Measurements from ENCODE around the gene TCHP. TPM values are rescaled to one million over a fixed set of nuclear protein-coding genes. Genes with fewer than 3 reads are reported as not detected.
"Not testable (repeated sequence)": the region's sequence is repeated elsewhere in the genome, so short reads cannot be mapped to it uniquely, and the experiment has no call there.

TCHP gene, protein sequence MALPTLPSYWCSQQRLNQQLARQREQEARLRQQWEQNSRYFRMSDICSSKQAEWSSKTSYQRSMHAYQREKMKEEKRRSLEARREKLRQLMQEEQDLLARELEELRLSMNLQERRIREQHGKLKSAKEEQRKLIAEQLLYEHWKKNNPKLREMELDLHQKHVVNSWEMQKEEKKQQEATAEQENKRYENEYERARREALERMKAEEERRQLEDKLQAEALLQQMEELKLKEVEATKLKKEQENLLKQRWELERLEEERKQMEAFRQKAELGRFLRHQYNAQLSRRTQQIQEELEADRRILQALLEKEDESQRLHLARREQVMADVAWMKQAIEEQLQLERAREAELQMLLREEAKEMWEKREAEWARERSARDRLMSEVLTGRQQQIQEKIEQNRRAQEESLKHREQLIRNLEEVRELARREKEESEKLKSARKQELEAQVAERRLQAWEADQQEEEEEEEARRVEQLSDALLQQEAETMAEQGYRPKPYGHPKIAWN
- 10 to 100 TPM; 17.1 to 31.6 (median 21.0) TPM for total RNA-seq

DNA sequence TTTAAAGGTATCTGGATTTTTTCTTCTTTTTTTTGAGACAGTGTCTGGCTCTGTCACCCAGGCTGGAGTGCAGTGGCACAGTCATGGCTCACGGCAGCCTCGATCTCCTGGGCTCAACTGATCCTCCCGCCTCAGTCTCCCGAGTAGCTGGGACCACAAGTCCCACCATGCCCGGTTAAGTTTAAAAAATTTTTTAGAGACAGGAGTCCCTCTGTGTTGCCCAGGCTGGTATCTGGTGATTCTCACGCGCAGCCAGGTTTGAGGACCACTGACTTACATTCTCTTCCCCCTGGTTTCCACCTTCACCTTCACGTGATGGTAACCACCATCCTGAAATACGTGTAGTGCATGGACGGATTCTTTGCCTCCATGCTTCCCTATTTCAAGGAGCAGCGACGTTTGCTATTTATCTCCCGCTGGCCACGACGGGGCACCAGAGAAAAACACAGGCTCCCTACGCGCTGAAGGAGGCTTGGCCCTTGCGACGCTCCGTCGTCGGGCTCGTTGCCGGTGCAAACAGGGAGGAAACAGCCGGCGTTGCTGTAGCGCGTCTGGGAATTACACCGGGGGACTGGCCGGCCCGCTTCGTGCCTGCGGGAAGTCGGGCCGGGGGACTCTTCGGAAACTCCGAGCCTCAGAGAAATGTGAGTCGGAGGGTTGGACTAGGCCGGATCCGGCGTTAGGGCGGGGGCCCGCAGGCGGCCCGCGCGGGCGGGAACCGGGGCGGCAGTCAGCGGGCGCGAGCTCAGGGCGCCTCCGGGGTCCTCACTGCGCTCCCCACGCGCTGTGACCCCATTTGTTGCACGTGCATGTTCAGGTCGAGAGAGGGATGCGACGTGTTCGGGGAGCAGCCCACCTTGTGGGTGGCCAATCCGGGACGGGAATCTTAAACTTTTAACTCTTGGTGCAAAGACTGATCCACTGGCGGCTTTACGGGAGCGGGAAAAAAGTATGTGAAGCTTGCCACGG, at the start of gene TCHP:
Gene TCHP (plus strand): TSS at position 492 of the 969 bp plus-strand sequence. CDS start 2,753 bp downstream, outside the sequence.
- peak; percentile 97 for DNase-seq (ENCODE audit: extremely low spot score)
- H3K27me3 ChIP-seq: no peaks in the 10 kb centered on the region
- 5% methylated on average over 30 of the region's 69 CpGs for WGBS
- H3K4me3 ChIP-seq: peak within 1 kb of the TSS; percentile 80 to 87 (median 82)
- no peaks in the 10 kb centered on the region for H3K9me3 ChIP-seq
- peaks cover 17 to 26% (median 24%) of the 10 kb centered on the region in 4 donors for H3K36me3 ChIP-seq
- peaks cover 14 to 33% (median 25%) of the 10 kb centered on the region in 4 donors for H3K4me1 ChIP-seq
- intact Hi-C loops (cut with DNase I): no loop called here
- TF ChIP-seq POLR2AphosphoS5 (IDR thresholded peaks at IDR 0.05) (peak; percentile 85 to 92), EP300 (IDR thresholded peaks at IDR 0.05) (no peak), POLR2A (IDR thresholded peaks at IDR 0.05; ENCODE audit: low read depth) (no peak)
- TF ChIP-seq, protein P1, sequence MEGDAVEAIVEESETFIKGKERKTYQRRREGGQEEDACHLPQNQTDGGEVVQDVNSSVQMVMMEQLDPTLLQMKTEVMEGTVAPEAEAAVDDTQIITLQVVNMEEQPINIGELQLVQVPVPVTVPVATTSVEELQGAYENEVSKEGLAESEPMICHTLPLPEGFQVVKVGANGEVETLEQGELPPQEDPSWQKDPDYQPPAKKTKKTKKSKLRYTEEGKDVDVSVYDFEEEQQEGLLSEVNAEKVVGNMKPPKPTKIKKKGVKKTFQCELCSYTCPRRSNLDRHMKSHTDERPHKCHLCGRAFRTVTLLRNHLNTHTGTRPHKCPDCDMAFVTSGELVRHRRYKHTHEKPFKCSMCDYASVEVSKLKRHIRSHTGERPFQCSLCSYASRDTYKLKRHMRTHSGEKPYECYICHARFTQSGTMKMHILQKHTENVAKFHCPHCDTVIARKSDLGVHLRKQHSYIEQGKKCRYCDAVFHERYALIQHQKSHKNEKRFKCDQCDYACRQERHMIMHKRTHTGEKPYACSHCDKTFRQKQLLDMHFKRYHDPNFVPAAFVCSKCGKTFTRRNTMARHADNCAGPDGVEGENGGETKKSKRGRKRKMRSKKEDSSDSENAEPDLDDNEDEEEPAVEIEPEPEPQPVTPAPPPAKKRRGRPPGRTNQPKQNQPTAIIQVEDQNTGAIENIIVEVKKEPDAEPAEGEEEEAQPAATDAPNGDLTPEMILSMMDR (IDR thresholded peaks at IDR 0.05): peak; percentile 35 to 51 (median 41)
- peak within 1 kb of the TSS; percentile 72 to 85 (median 80) for H3K27ac ChIP-seq (replicated peaks in 1 of 4)

- 91% methylated on average over 6 of the region's 6 CpGs for WGBS
- H3K36me3 ChIP-seq: peaks cover 15 to 42% (median 34%) of the 10 kb centered on the region in 4 donors
- H3K27ac ChIP-seq (replicated peaks in 1 of 4); H3K9me3 ChIP-seq; H3K4me3 ChIP-seq; H3K4me1 ChIP-seq; H3K27me3 ChIP-seq; DNase-seq (ENCODE audit: extremely low spot score); intact Hi-C loops (cut with DNase I): not testable (repeated sequence)
Measured at GRCh38 chr12:109850518-109850917, 49.6 kb upstream of the TCHP start.

- intact Hi-C loops (cut with DNase I): no loop called here
- H3K4me3 ChIP-seq: no peak overlapping the region
- TF ChIP-seq POLR2AphosphoS5 (IDR thresholded peaks at IDR 0.05) (no peak), EP300 (IDR thresholded peaks at IDR 0.05) (no peak), POLR2A (IDR thresholded peaks at IDR 0.05; ENCODE audit: low read depth) (no peak)
- TF ChIP-seq, protein P1 (IDR thresholded peaks at IDR 0.05): no peak
- H3K9me3 ChIP-seq: no peaks in the 10 kb centered on the region
- H3K4me1 ChIP-seq: no peaks in the 10 kb centered on the region
- H3K36me3 ChIP-seq: peaks cover 28 to 73% (median 67%) of the 10 kb centered on the region in 4 donors
- H3K27me3 ChIP-seq: no peaks in the 10 kb centered on the region
- WGBS: 90% methylated on average over 7 of the region's 14 CpGs
- no peak overlapping the region for H3K27ac ChIP-seq (replicated peaks in 1 of 4)
- DNase-seq (ENCODE audit: extremely low spot score): no peak
Measured at GRCh38 chr12:109855377-109855776, 44.7 kb upstream of the TCHP start.

- intact Hi-C loops (cut with DNase I): no loop called here
Measured at GRCh38 chr12:109857715-109858114, 42.4 kb upstream of the TCHP start.

More at GRCh38 chr12:109857715-109858114, 42.4 kb upstream of the TCHP start:
- Histone ChIP-seq H3K9me3 (no peaks in the 10 kb centered on the region), H3K4me1 (no peaks in the 10 kb centered on the region), H3K27ac (replicated peaks in 1 of 4) (no peak overlapping the region), H3K4me3 (no peak overlapping the region), H3K36me3 (peaks cover 24 to 65% (median 62%) of the 10 kb centered on the region in 4 donors), H3K27me3 (no peaks in the 10 kb centered on the region)
- TF ChIP-seq POLR2A (IDR thresholded peaks at IDR 0.05; ENCODE audit: low read depth): no peak
- no peak for TF ChIP-seq EP300 (IDR thresholded peaks at IDR 0.05)
- TF ChIP-seq, protein P1 (IDR thresholded peaks at IDR 0.05): no peak
- TF ChIP-seq POLR2AphosphoS5 (IDR thresholded peaks at IDR 0.05): no peak
- no peak for DNase-seq (ENCODE audit: extremely low spot score)
- 94% methylated on average over 6 of the region's 6 CpGs for WGBS
